ENCODE data around the gene ZFHX3. TPM values are rescaled to one million over a fixed set of nuclear protein-coding genes. Genes with fewer than 3 reads are reported as not detected.
A peak's percentile ranks its signal among the peaks of the same experiment; 100 is the strongest.

Gene ZFHX3
- 10 to 100 TPM; 36.3 to 44.0 (median 38.1) TPM for total RNA-seq

GRCh38 chr16:73047536-73048291, at the start of gene ZFHX3:
ZFHX3 (minus strand) TSS chr16:73048128; CDS start chr16:72960145, 87,983 bp downstream.
- 1 to 2% methylated on average over 22 of the region's 64 CpGs for WGBS, 2 donors
- DNase-seq (ENCODE audit: low spot score in 2 of 2) = peak; percentile 63 to 65
- peaks cover 0 to 87% (median 40%) of the 10 kb centered on the region in 4 donors for H3K4me1 ChIP-seq

GRCh38 chr16:73096510-73096909, 48.6 kb upstream of the ZFHX3 start:
- Histone ChIP-seq H3K36me3 (no peaks in the 10 kb centered on the region), H3K27me3 (no peaks in the 10 kb centered on the region), H3K27ac (no peak overlapping the region), H3K9me3 (no peaks in the 10 kb centered on the region), H3K4me3 (no peak overlapping the region), H3K4me1 (peaks cover 0 to 33% (median 0%) of the 10 kb centered on the region in 4 donors)
- no peak for DNase-seq (ENCODE audit: low spot score in 2 of 2)
- TF ChIP-seq EP300 (IDR thresholded peaks at IDR 0.05) (no peak), POLR2A (IDR thresholded peaks at IDR 0.05) (no peak), CTCF (IDR thresholded peaks at IDR 0.05) (no peak)
- 88 to 89% methylated on average over 3 of the region's 3 CpGs for WGBS, 2 donors

More at GRCh38 chr16:73047536-73048291, at the start of gene ZFHX3:
- no peaks in the 10 kb centered on the region for H3K27me3 ChIP-seq
- no peaks in the 10 kb centered on the region for H3K36me3 ChIP-seq
- peak within 1 kb of the TSS; percentile 71 to 91 (median 81) for H3K4me3 ChIP-seq
- peak within 1 kb of the TSS; percentile 83 to 99 (median 96) for H3K27ac ChIP-seq
- TF ChIP-seq CTCF (IDR thresholded peaks at IDR 0.05) = peak in 1 of 5 experiments; percentile 9
- peak in 1 of 2 donors; percentile 22 for TF ChIP-seq POLR2A (IDR thresholded peaks at IDR 0.05)
- TF ChIP-seq EP300 (IDR thresholded peaks at IDR 0.05) = peak in 1 of 2 donors; percentile 38
- H3K9me3 ChIP-seq = no peaks in the 10 kb centered on the region

- Histone ChIP-seq H3K9me3 (no peaks in the 10 kb centered on the region), H3K27ac (no peak overlapping the region), H3K4me3 (no peak overlapping the region), H3K36me3 (no peaks in the 10 kb centered on the region), H3K27me3 (no peaks in the 10 kb centered on the region), H3K4me1 (peaks cover 0 to 33% (median 0%) of the 10 kb centered on the region in 4 donors)
- DNase-seq (ENCODE audit: low spot score in 2 of 2) = no peak
- TF ChIP-seq POLR2A (IDR thresholded peaks at IDR 0.05) = no peak
- TF ChIP-seq EP300 (IDR thresholded peaks at IDR 0.05) = no peak
- no peak for TF ChIP-seq CTCF (IDR thresholded peaks at IDR 0.05)
- 32 to 35% methylated on average over 9 of the region's 9 CpGs for WGBS, 2 donors
These were observed 48.0 kb upstream of the ZFHX3 start for GRCh38 chr16:73095885-73096421.

GRCh38 chr16:73095142-73095820, 47.4 kb upstream of the ZFHX3 start:
- H3K4me1 ChIP-seq = peaks cover 0 to 33% (median 0%) of the 10 kb centered on the region in 4 donors
- H3K9me3 ChIP-seq = no peaks in the 10 kb centered on the region
- DNase-seq (ENCODE audit: low spot score in 2 of 2) = no peak
- 72 to 76% methylated on average over 6 of the region's 6 CpGs for WGBS, 2 donors
- H3K4me3 ChIP-seq = no peak overlapping the region
- no peaks in the 10 kb centered on the region for H3K36me3 ChIP-seq
- H3K27ac ChIP-seq = no peak overlapping the region
- H3K27me3 ChIP-seq = no peaks in the 10 kb centered on the region
- TF ChIP-seq POLR2A (IDR thresholded peaks at IDR 0.05) (no peak), EP300 (IDR thresholded peaks at IDR 0.05) (no peak), CTCF (IDR thresholded peaks at IDR 0.05) (no peak)

Measured in tibial nerve (tissue), 4 donors.